Dermis microvascular lymphatic vessel endothelial cell (primary cell): ENCODE results near the gene SLC39A9. TPM values are rescaled to one million over a fixed set of nuclear protein-coding genes. Genes with fewer than 3 reads are reported as not detected.
"Not testable (repeated sequence)": the region's sequence is repeated elsewhere in the genome, so short reads cannot be mapped to it uniquely, and the experiment has no call there.

Experiments used
- DNase-seq, 2 donors: peaks; one replicate each; pipeline versions ENCODE4 v3.0.0 to v3.0.0-alpha.2; 2010; ENCODE audit warnings: low read depth in 2 of 2
- total RNA-seq: library from RNA; depleted of rRNA; stranded (reverse); fragments of >200 nt; gene quantifications from 2 replicates; pipeline ENCODE4 v1.2.1, GENCODE V29; 2014

The SLC39A9 gene
- total RNA-seq, 1 donor from 2014 or later, result 98.6 TPM

GRCh38 chr14:69368381-69368780, 30.1 kb upstream of the SLC39A9 start:
- DNase-seq, result no peak

GRCh38 chr14:69370061-69370460, 28.4 kb upstream of the SLC39A9 start:
- no peak for DNase-seq

- DNase-seq, result no peak
Measured at GRCh38 chr14:69372146-69372545, 26.3 kb upstream of the SLC39A9 start.

GRCh38 chr14:69373104-69373503, 25.4 kb upstream of the SLC39A9 start:
- DNase-seq, result no peak

- DNase-seq, result no peak
Measured at GRCh38 chr14:69374235-69374634, 24.3 kb upstream of the SLC39A9 start.

GRCh38 chr14:69375182-69375581, 23.3 kb upstream of the SLC39A9 start:
- no peak for DNase-seq

- no peak for DNase-seq
Measured at GRCh38 chr14:69375722-69376121, 22.8 kb upstream of the SLC39A9 start.

- DNase-seq, result no peak
Measured at GRCh38 chr14:69376439-69376838, 22.1 kb upstream of the SLC39A9 start.

- no peak for DNase-seq
Measured at GRCh38 chr14:69378274-69378673, 20.2 kb upstream of the SLC39A9 start.

- DNase-seq, result no peak
Measured at GRCh38 chr14:69387311-69387710, 11.2 kb upstream of the SLC39A9 start.

- DNase-seq, result not testable (repeated sequence)
Measured at GRCh38 chr14:69391400-69391799, 7.1 kb upstream of the SLC39A9 start.

GRCh38 chr14:69392481-69392880, 6.0 kb upstream of the SLC39A9 start:
- no peak for DNase-seq

GRCh38 chr14:69395929-69396328, 2.6 kb upstream of the SLC39A9 start:
- DNase-seq, result no peak

- DNase-seq, result no peak
Measured at GRCh38 chr14:69398818-69399210, 322 bp downstream of the SLC39A9 start.

GRCh38 chr14:69399750-69400149, 1.3 kb downstream of the SLC39A9 start:
- no peak for DNase-seq

GRCh38 chr14:69400154-69400553, 1.7 kb downstream of the SLC39A9 start:
- no peak for DNase-seq

GRCh38 chr14:69401841-69402240, 3.3 kb downstream of the SLC39A9 start:
- DNase-seq, result no peak

- DNase-seq, result no peak
Measured at GRCh38 chr14:69404478-69404877, 6.0 kb downstream of the SLC39A9 start.

GRCh38 chr14:69404883-69405282, 6.4 kb downstream of the SLC39A9 start:
- no peak for DNase-seq

- no peak for DNase-seq
Measured at GRCh38 chr14:69405762-69406161, 7.3 kb downstream of the SLC39A9 start.

- no peak for DNase-seq
Measured at GRCh38 chr14:69408331-69408960, 10.0 kb downstream of the SLC39A9 start.

- no peak for DNase-seq
Measured at GRCh38 chr14:69413483-69413882, 15.0 kb downstream of the SLC39A9 start.

- not testable (repeated sequence) for DNase-seq
Measured at GRCh38 chr14:69416087-69416486, 17.6 kb downstream of the SLC39A9 start.

- DNase-seq, result no peak
Measured at GRCh38 chr14:69423279-69423678, 24.8 kb downstream of the SLC39A9 start.
